Placental epithelial cell (primary cell): ENCODE measurements around the gene CLDN18. TPM values are rescaled to one million over a fixed set of nuclear protein-coding genes. Genes with fewer than 3 reads are reported as not detected.

Experiments used
- total RNA-seq: library from RNA; depleted of rRNA; stranded (reverse); fragments of >200 nt; gene quantifications from 2 replicates; pipeline ENCODE4 v1.2.3, GENCODE V29; 2012

The CLDN18 gene
- not detected in 2 replicates for total RNA-seq

GRCh38 chr3:138009476-138010272 is at the start of gene CLDN18:
TSS of gene CLDN18 (plus strand) at chr3:138010165. CDS start at chr3:138010226, 61 bp downstream.

Other genes starting within 250 kb of the CLDN18 start
- not detected in 2 replicates for gene SOX14, start 245.8 kb upstream of the CLDN18 start, total RNA-seq
- 27.7 and 38.9 TPM in 2 replicates for gene DZIP1L, start 105.4 kb downstream of the CLDN18 start, total RNA-seq
- gene A4GNT, start 122.2 kb downstream of the CLDN18 start, total RNA-seq: not detected in 2 replicates
- gene DBR1, start 164.8 kb downstream of the CLDN18 start, total RNA-seq: 10.6 and 12.8 TPM in 2 replicates
- 110 and 115 TPM in 2 replicates for gene ARMC8, start 177.1 kb downstream of the CLDN18 start, total RNA-seq